IPS-20b (cell line): ENCODE results near the gene WNT7B.
"Not testable (repeated sequence)": the region's sequence is repeated elsewhere in the genome, so short reads cannot be mapped to it uniquely, and the experiment has no call there.

Experiments used
- H3K27ac ChIP-seq: one replicate; pipeline ENCODE4 v1.5.1; 2013; ENCODE audit warnings: low read length
- H3K27me3 ChIP-seq: 2 replicates; pipeline ENCODE4 v1.6.1; 2013; ENCODE audit warnings: mild to moderate bottlenecking, low read length, inconsistent platforms; ENCODE audit not compliant: insufficient read depth
- H3K36me3 ChIP-seq: 2 replicates; pipeline ENCODE4 v1.6.1; 2013; ENCODE audit warnings: low read depth, mild to moderate bottlenecking, inconsistent platforms, low read length, moderate library complexity; ENCODE audit not compliant: insufficient read depth
- H3K4me1 ChIP-seq: 2 replicates; pipeline ENCODE4 v1.6.1; 2013; ENCODE audit warnings: mild to moderate bottlenecking, control low read depth, inconsistent platforms, low read length, moderate library complexity; ENCODE audit not compliant: insufficient read depth
- H3K4me3 ChIP-seq: 2 replicates; pipeline ENCODE4 v1.5.1; 2013; ENCODE audit warnings: mild to moderate bottlenecking, low read length, inconsistent platforms
- H3K9ac ChIP-seq: 2 replicates; pipeline ENCODE4 v1.6.1; 2013; ENCODE audit warnings: low read depth, mild to moderate bottlenecking, inconsistent platforms, low read length, moderate library complexity
- H3K9me3 ChIP-seq: 2 replicates; pipeline ENCODE4 v1.6.1; 2013; ENCODE audit warnings: mild to moderate bottlenecking, low read depth, low read length, inconsistent platforms; ENCODE audit not compliant: insufficient read depth

WNT7B gene

DNA sequence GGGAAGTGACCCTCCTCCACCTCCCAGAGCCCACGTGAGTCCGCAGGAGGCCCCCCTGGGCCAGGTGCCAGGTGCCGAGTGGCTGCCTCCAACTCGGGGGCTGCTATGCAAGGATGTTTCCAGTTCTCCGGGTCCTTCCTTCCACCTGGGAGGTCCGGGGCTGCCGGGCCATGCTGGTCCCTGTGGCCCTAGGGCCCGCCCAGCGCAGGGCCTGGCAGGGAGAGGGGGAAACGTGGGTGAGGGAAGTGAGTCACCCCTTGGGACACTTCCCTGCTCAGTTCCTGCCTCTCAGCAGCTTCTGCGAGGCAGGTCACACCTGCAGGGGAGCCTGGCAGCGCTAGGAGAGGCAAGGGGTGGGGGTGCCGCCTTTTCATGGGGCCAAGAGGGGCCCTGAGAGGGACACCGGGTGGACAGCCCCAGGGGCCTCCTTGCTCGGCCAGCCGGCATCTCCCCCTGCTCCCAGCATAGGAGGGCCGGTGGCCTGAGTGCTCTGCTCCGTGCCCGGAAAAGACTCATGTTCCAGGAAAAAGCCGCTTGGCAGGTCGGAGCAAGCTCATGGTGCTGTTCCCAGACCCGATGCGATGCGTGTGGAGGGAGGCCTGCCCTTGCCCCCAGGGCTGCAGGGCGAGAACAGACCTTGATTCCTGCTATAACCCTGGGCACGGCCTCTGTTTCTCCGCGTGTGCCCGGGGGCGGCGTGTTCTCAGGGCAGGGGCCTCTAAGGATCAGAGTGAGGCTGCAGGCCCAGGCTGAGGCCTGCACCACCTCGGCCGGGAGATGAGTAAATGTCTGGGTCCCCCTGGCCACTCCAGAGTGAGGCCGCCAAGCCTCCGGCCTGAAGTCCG, 30.3 kb upstream of the WNT7B start:
- no peaks in the 10 kb centered on the region for H3K4me1 ChIP-seq
- no peak overlapping the region for H3K9ac ChIP-seq
- no peaks in the 10 kb centered on the region for H3K27me3 ChIP-seq
- H3K9me3 ChIP-seq: no peaks in the 10 kb centered on the region
- H3K4me3 ChIP-seq: no peak overlapping the region
- H3K36me3 ChIP-seq: no peaks in the 10 kb centered on the region
- no peak overlapping the region for H3K27ac ChIP-seq

DNA sequence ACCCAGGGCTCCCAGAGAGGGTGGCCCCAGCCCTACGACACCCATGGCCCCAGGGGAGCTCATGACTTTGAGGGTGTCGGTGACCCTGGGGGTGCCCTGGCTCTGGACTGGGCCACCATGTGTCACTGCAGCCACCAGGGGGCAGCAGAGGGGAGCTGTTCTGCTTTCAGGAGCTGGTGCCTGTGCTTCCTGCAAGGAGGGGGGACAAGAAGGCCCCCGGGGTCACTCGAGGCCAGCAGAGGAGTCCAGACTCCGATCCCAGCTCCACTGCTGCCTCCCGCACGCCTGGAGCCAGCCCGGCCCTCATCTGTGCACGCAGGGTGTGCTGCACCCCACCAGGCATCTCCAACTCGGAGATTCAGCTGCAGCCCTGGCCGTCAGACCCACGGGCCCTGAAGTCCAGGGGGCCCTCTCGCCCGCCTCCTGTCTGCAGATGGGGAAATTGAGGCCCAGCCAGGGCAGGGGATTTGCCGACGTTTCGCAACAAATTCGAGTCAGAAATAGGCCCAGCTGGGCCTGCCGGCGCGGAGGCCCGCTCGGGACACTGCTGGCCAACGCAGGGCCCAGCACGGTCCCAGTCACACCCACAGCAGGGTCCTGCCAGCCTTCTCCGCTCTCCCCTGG, 29.5 kb upstream of the WNT7B start:
- H3K27ac ChIP-seq: no peak overlapping the region
- no peak overlapping the region for H3K9ac ChIP-seq
- no peaks in the 10 kb centered on the region for H3K27me3 ChIP-seq
- H3K4me1 ChIP-seq: no peaks in the 10 kb centered on the region
- no peak overlapping the region for H3K4me3 ChIP-seq
- no peaks in the 10 kb centered on the region for H3K9me3 ChIP-seq
- H3K36me3 ChIP-seq: no peaks in the 10 kb centered on the region

DNA sequence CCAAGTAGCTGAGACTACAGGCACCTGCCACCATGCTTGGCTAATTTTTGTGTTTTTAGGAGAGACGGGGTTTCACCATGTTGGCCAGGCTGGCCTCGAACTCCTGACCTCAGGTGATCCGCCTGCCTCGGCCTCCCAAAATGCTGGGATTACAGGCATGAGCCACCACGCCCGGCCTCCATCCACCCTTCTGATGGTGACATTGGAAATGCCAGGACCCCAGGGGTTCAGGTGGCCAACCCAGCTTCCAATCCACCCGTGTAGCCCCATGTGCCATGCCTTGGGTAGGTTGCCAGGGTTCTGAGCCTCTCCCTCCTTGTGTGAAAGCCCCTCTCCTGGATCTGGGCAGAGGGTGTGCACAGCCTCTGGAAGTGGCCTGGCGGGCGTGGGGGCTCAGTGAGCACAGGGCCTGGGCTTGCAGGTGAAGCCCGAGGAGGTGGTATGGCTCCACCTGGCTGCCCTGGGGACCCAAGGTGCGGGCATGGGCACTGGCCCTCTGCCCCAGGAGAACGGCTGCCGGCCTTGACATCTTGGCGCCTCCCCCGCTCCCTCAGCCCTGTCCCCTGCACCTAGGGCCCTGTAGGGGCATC, 28.2 kb upstream of the WNT7B start:
- H3K36me3 ChIP-seq, H3K27ac ChIP-seq, H3K27me3 ChIP-seq, H3K4me1 ChIP-seq, H3K9me3 ChIP-seq, H3K9ac ChIP-seq, H3K4me3 ChIP-seq: not testable (repeated sequence)

DNA sequence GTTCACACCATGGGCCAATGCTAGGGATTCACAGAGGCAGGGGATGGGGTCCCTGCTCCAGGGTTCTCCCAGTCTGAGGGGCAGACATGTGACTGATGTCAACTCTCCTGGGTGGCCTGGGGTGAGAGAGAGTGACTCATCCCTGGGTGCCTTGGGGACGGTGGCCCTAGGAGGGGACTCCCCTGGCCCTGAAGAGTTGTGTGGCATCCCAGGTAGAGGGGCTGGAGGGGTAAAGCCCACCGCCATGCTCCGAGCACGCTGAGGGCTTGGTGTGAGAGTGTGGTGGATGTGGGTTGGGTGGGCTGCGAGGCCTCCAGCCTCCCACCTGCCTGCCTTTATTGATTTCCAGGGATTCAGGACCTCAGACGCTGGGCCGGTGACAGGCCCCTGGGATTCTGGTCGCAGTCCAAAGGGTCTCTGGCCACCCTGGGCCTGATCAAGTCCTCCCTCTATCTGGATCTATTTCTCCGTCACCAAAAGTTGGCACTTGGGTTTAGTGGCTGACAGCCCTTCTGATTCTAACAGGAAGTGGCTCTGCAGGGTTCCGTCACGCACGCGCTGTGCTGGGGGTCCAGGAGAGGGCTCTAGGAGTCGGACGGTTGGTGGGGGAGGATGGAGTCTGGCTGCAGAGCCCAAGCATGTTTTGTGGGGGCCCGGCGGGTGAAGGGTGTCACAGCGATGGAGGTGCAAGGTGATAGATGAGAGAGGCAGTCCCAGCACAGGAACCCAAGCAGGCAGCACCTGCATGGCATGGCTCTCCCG, 27.3 kb upstream of the WNT7B start:
- H3K4me1 ChIP-seq: no peaks in the 10 kb centered on the region
- H3K9ac ChIP-seq: no peak overlapping the region
- H3K27me3 ChIP-seq: no peaks in the 10 kb centered on the region
- H3K4me3 ChIP-seq: no peak overlapping the region
- H3K27ac ChIP-seq: no peak overlapping the region
- H3K9me3 ChIP-seq: no peaks in the 10 kb centered on the region
- no peaks in the 10 kb centered on the region for H3K36me3 ChIP-seq

DNA sequence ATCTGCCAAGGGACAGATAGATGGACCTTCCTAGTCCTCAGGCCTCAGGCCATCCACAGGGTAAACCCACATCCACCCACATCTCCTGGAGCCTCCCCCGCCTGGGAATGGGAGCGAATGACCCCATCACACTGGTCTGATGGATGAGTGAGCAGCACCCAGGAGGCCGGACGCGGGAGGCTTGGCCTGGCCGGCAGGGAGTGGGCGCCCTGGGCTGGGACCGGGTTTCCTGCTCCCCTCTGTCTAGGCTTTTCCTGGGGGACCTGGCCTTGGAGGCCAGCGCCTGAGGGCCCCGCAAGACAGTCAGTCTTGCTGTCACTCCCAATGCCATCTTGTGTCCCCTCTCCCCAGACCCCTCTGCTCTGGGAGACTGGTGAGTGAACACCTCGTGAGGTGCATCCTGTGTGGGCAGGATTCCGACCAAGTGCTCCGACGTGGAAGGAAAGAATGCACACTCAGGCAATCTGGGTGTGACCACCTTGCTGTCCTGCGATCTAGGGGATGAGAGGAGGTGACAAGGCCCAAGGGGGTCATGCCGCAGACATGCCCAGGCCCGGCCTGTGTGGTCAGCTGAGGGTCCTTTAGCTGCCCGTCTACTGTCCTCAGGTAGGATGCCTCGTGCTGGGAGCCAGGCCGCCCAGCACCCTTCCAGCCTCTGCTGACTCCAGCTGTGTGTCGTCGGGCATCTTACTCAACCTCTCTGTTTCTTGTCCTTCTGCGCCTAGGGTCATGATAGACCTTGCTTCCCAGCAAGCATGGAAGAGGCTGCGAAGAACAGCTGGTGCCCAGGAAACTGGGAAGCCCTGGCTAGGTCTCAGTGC, 26.5 kb upstream of the WNT7B start:
- no peaks in the 10 kb centered on the region for H3K9me3 ChIP-seq
- no peaks in the 10 kb centered on the region for H3K36me3 ChIP-seq
- no peak overlapping the region for H3K27ac ChIP-seq
- H3K4me1 ChIP-seq: no peaks in the 10 kb centered on the region
- no peaks in the 10 kb centered on the region for H3K27me3 ChIP-seq
- no peak overlapping the region for H3K9ac ChIP-seq
- H3K4me3 ChIP-seq: no peak overlapping the region

DNA sequence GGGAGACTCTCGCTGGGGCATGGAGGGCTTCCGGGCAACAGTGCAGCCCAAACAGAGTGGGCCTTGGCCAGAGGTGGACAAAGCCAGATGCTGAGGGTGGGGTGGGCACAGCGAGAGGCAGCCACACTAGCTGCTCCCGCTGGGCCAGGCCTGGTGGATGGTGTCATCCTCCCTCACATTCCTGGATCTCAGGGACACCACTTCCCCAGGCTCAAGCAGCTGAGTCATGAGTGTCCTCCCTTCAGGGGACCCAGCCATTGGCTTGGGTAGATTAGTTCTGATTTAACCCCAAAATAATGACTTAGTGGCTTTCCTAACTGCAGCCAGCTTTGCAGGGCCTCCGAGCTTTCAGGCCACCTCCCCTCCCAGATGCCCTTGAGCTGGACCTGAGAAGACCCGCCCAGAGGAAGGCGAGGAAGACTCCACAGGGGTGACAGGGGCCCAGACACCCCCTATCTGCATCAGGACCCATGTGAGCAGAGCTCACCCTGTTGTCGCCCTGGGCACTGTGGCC, 25.9 kb upstream of the WNT7B start:
- H3K4me3 ChIP-seq: no peak overlapping the region
- H3K36me3 ChIP-seq: no peaks in the 10 kb centered on the region
- no peaks in the 10 kb centered on the region for H3K27me3 ChIP-seq
- H3K4me1 ChIP-seq: no peaks in the 10 kb centered on the region; the same call in 1 of the 2 replicates
- no peaks in the 10 kb centered on the region for H3K9me3 ChIP-seq
- H3K9ac ChIP-seq: no peak overlapping the region
- no peak overlapping the region for H3K27ac ChIP-seq

DNA sequence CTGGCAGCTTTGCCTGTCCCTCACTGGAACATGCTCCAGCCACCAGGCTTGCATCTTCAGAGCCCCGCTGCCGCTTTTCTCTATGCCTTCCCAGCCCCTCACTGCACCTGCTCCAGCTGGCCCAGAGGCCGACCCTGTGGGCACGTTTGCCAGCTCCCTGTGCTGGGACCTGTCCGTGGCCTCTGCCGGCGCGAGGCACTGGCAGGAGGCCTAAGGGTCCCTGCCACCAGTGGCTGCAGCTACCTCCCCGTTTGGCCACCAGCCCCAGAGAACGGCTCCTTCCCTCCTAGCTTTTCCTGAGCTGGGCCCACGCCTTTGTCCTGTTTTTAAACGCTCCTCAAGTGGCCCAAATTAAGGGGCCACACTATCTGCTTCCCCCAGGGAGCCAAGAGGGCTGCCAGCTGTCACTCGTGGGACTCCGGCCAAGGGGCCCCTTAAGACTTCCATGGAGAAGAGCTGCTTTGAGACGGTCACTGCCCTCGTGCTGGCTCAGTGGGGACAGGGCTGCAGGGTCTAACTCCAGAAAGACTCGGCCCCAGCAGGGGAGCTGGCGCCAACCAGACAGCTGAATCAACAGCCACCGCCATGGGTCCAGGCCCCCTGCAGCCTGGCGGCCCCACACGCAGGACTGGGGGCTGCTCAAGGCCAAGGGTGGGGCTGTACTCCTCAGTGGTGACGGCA, 24.6 kb upstream of the WNT7B start:
- H3K36me3 ChIP-seq: no peaks in the 10 kb centered on the region
- H3K27me3 ChIP-seq: no peaks in the 10 kb centered on the region
- no peaks in the 10 kb centered on the region for H3K9me3 ChIP-seq
- no peak overlapping the region for H3K9ac ChIP-seq
- H3K4me3 ChIP-seq: no peak overlapping the region
- H3K27ac ChIP-seq: no peak overlapping the region
- no peaks in the 10 kb centered on the region; the same call in 1 of the 2 replicates for H3K4me1 ChIP-seq

DNA sequence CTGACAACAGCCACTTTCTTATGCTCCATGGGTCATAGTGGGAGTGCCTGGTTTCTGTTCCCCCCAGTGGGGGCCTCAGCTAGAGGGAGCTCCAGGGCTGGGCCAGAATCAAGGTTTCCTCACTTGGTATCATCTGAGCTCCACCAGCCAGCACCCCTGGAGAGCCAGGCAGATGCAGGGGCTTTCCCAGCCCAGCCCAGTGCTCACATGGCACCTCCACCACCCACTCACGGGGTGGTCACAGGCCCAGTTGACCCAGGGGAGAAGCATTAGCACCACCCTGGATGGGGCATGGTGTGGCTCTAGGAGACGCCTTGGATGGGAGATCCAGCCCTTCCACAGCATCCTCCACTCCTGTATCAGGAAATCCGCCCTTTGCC, 24.1 kb upstream of the WNT7B start:
- Histone ChIP-seq H3K36me3 (no peaks in the 10 kb centered on the region), H3K4me1 (no peaks in the 10 kb centered on the region; the same call in 1 of the 2 replicates), H3K9me3 (no peaks in the 10 kb centered on the region), H3K9ac (no peak overlapping the region), H3K27me3 (no peaks in the 10 kb centered on the region), H3K4me3 (no peak overlapping the region), H3K27ac (no peak overlapping the region)

DNA sequence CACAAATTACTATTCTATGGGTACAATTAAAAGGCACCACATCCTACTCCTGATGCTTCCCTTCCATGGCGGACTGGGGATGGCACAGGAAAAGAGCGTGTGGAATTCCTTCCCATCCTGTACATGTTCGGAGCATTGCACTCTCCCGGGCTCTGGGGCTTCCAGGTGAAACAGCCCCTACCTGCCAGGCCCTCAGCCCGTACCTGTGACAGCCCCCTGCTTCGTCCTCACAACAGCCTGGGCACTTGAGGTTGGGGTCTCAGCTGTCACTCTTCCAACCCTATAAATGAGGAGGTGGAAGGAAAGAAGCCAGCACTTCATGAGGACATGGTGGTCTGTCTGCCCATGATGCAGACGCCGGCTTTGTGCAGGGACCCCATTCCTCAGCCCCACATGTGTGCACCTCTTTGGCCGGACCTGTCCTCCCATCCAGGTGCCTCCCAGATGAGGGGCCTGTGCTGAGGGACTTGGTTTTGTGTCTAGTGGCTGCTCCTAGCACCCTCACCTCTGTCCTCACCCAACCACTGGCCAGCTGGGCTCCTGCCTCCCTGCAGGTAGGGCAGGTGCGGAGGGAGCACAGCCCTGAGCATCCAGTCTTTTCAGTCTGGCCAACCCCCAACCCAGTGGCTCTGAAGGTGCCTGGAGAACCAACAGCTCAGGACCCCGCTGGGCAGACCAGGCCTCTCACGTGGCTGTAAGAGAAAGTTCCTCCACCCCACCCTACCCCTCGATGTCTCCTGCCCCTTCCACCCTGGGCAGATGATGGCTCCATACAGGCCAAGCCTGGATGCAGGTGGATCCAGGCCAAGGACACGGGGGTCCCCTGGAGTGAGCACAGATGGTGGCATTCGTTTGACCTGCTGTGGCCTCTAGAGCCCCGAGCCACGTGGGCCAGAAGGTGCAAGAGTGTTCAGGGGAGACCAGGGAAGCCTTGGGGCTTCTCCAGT, 23.4 kb upstream of the WNT7B start:
- no peaks in the 10 kb centered on the region for H3K36me3 ChIP-seq
- H3K27me3 ChIP-seq: no peaks in the 10 kb centered on the region
- no peaks in the 10 kb centered on the region for H3K9me3 ChIP-seq
- H3K27ac ChIP-seq: no peak overlapping the region
- H3K4me1 ChIP-seq: no peaks in the 10 kb centered on the region; the same call in 1 of the 2 replicates
- no peak overlapping the region for H3K4me3 ChIP-seq
- no peak overlapping the region for H3K9ac ChIP-seq
